HepG2 (cell line): ENCODE measurements around the gene ECEL1. TPM values are rescaled to one million over a fixed set of nuclear protein-coding genes. Genes with fewer than 3 reads are reported as not detected.

Experiments used
- ATAC-seq: fragments of 200-7000 bp; cut with Tn5 transposase; 3 replicates; pipeline ENCODE4 v1.9.1; 2020; ENCODE audit warnings: mild to moderate bottlenecking, moderate library complexity
- BruUV-seq: library from RNA; stranded (reverse); fragments of 400-500 nt; replicated peaks from 2 replicates; lab custom pipeline; 2021; lab: Mats Ljungman, UMichigan
- CTCF ChIA-PET: fragments of 300-600 bp; formaldehyde crosslinking; extraction: SDS; loops from one replicate; lab custom pipeline; 2021; ENCODE audit warnings: low total read pairs, inconsistent platforms, low intra/inter-chr PET ratio; lab: Yijun Ruan, JAX
- POLR2A ChIA-PET: fragments of 350-600 bp; sonication (Branson Sonifier 250); formaldehyde crosslinking; loops from one replicate; lab custom pipeline; 2020; ENCODE audit warnings: antibody characterized with exemption, inconsistent platforms; lab: Yijun Ruan, JAX
- DNase-seq: peaks from one replicate; pipeline ENCODE4 v3.0.0-alpha.2; 2015; ENCODE audit warnings: low spot score
- FAIRE-seq: peaks from 3 replicates; lab custom pipeline; 2011; peaks lifted over from hg19 to GRCh38; lab: Jason Lieb, UNC
- H2AFZ ChIP-seq: one replicate; pipeline ENCODE4 v1.6.1; 2011; ENCODE audit warnings: low read length, inconsistent platforms
- H3K27ac ChIP-seq: fragments of 300-600 bp; 3 replicates; pipeline ENCODE4 v1.8.0; 2011; ENCODE audit warnings: mixed run types, mild to moderate bottlenecking, mixed read lengths, low read length, inconsistent platforms; ENCODE audit not compliant: insufficient read depth; ENCODE audit errors: extremely low read length
- H3K27me3 ChIP-seq, 2 experiments: fragments of 200-600 bp in 1 of 2; 2 replicates in 1 of 2; 3 replicates in 1 of 2; pipeline versions ENCODE4 v1.6.0 to v1.8.0; 2011; ENCODE audit warnings: low read length in 2 of 2, mild to moderate bottlenecking in 2 of 2, moderate library complexity in 2 of 2, inconsistent platforms in 1 of 2; ENCODE audit not compliant: insufficient read depth in 2 of 2, control insufficient read depth in 1 of 2
- H3K36me3 ChIP-seq, 2 experiments: fragments of 200-600 bp in 1 of 2; replicated peaks in 1 of 2; 2 replicates in 1 of 2; 3 replicates in 1 of 2; pipeline versions ENCODE4 v1.5.1 to v1.8.0; 2011; ENCODE audit warnings: low read length in 2 of 2, inconsistent platforms in 1 of 2; ENCODE audit not compliant: insufficient read depth in 2 of 2, control insufficient read depth in 1 of 2
- H3K4me1 ChIP-seq: 2 replicates; pipeline ENCODE4 v1.5.1; 2012; ENCODE audit warnings: low read length, inconsistent platforms; ENCODE audit not compliant: insufficient read depth
- H3K4me2 ChIP-seq: 2 replicates; pipeline ENCODE4 v1.6.0; 2011; ENCODE audit warnings: low read depth, low read length, inconsistent platforms
- H3K4me3 ChIP-seq, 3 experiments: fragments of 200-600 bp in 1 of 3; sonication (generic), shearing (Covaris generic) in 1 of 3; replicated peaks in 1 of 3; 2 replicates each; pipeline ENCODE4 v1.5.1; 2011 to 2016; ENCODE audit warnings: low read length in 3 of 3, inconsistent platforms in 2 of 3, low read depth in 2 of 3, mild to moderate bottlenecking in 2 of 3, control low read depth in 1 of 3, mixed read lengths in 1 of 3; ENCODE audit not compliant: insufficient read depth in 1 of 3
- H3K79me2 ChIP-seq: one replicate; pipeline ENCODE4 v1.6.1; 2011; ENCODE audit warnings: low read length, inconsistent platforms; ENCODE audit not compliant: insufficient read depth
- H3K9ac ChIP-seq: 2 replicates; pipeline ENCODE4 v1.6.0; 2011; ENCODE audit warnings: mild to moderate bottlenecking, low read depth, low read length, inconsistent platforms; ENCODE audit not compliant: insufficient read depth
- H3K9me3 ChIP-seq: 2 replicates; pipeline ENCODE4 v1.5.1; 2012; ENCODE audit warnings: mild to moderate bottlenecking, low read length
- H4K20me1 ChIP-seq: 2 replicates; pipeline ENCODE4 v1.6.0; 2011; ENCODE audit warnings: inconsistent platforms, mild to moderate bottlenecking, low read length, moderate library complexity; ENCODE audit not compliant: insufficient read depth
- CBFB ChIP-seq: sonication (generic); formaldehyde crosslinking; IDR thresholded peaks from 2 replicates; pipeline ENCODE4 v1.4.0; 2020; ENCODE audit warnings: missing genetic modification reagents
- HMGXB4 ChIP-seq, 2 experiments: sonication (generic) in 1 of 2; formaldehyde crosslinking in 1 of 2; IDR thresholded peaks; 2 replicates each; pipeline versions ENCODE4 v1.4.0 to v1.6.1; 2018 to 2020; ENCODE audit warnings: missing genetic modification reagents in 2 of 2, borderline replicate concordance in 1 of 2, low read depth in 1 of 2, mild to moderate bottlenecking in 1 of 2, missing biosample characterization in 1 of 2
- HNF4A ChIP-seq: sonication (generic); formaldehyde crosslinking; IDR thresholded peaks from 2 replicates; pipeline ENCODE4 v1.4.0; 2020; ENCODE audit warnings: missing genetic modification reagents
- REL ChIP-seq: sonication (generic); formaldehyde crosslinking; conservative IDR thresholded peaks from 2 replicates; pipeline ENCODE4 v1.8.0; 2022; ENCODE audit warnings: mild to moderate bottlenecking, missing genetic modification reagents, moderate library complexity
- WGBS: methylation state at CpG from one replicate; pipeline ENCODE4 v1.1.6; 2017; ENCODE audit warnings: low lambda C conversion rate; 5-methylcytosine and 5-hydroxymethylcytosine counted together
- in situ Hi-C: cut with HindIII; loops from 2 replicates; pipeline ENCODE4 v1.10.0; 2017; ENCODE audit warnings: low pct_unique_long_range_greater_than_20kb; ENCODE audit not compliant: extremely low pct_ligation_motif_present
- intact Hi-C: fragments of 100-400 bp; cut with micrococcal nuclease; formaldehyde crosslinking; loops from one replicate; pipeline ENCODE4 v1.10.0; 2022; ENCODE audit not compliant: unreplicated experiment
- polyA plus RNA-seq, 8 experiments: library from polyadenylated mRNA; depleted of rRNA in 3 of 8; stranded (reverse) in 7 of 8; unstranded in 1 of 8; fragments of >200 nt; fragmentation: Illumina TruSeq in 4 of 8; extraction: Trizol in 4 of 8; gene quantifications; 2 replicates each; pipeline versions ENCODE4 v1.2.1 to v1.2.3, GENCODE V29; 2011 to 2016; ENCODE audit warnings: low read depth in 4 of 8, missing spikeins in 1 of 8, mixed read lengths in 1 of 8; ENCODE audit not compliant: insufficient read depth in 1 of 8
- total RNA-seq, 5 experiments: library from RNA; depleted of rRNA; stranded (reverse); fragments of >200 nt; fragmentation: Illumina TruSeq; extraction: Trizol; gene quantifications; 2 replicates each; pipeline ENCODE4 v1.2.3, GENCODE V29; 2016; ENCODE audit warnings: low read depth in 1 of 5

ECEL1 gene
- total and polyA plus RNA-seq, 2 of the 13 experiments (the other 11 are each of a cell fraction or from before 2014, with no cell fraction given), result not detected

GRCh38 chr2:232466221-232466620 lies 21.4 kb downstream of the ECEL1 start (continued):
- TF ChIP-seq HMGXB4 (CRISPR knock-in tag; IDR thresholded peaks at IDR 0.05; ENCODE audit: borderline replicate concordance in 1 of 2, low read depth in 1 of 2), result no peak
- TF ChIP-seq, all 625 proteins: peak for 0

DNA sequence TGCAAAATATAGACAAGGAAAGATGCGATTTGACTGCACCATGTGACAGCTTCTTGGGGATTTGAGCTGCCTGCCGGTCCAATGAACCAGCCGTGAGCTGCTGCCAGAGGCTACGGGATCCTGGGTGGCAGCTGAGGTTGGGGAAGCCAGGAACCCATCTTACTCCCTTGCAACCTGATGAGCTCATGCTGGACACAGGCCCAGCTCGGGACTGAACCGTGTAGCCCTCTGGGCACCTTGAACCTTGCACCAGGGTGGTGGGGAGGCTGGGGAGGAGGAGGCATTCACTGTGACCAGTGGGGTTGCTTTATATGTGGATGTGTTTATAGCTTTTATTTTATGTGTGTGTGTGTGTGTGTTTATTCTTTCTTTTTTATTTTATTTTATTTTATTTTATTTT lies 22.6 kb downstream of the ECEL1 start:
- Histone ChIP-seq H3K9ac (no peak overlapping the region), H3K4me2 (no peak overlapping the region), H3K4me3 (no peak overlapping the region), H3K36me3 (no peaks in the 10 kb centered on the region), H3K9me3 (peaks cover 3% of the 10 kb centered on the region; the same call in 1 of the 2 replicates), H3K79me2 (no peaks in the 10 kb centered on the region), H3K27ac (no peak overlapping the region), H2AFZ (no peak overlapping the region), H4K20me1 (no peaks in the 10 kb centered on the region), H3K27me3 (peaks cover 2 to 23% of the 10 kb centered on the region in 2 experiments; a peak in 3 of 5 replicates), H3K4me1 (no peaks in the 10 kb centered on the region)
- BruUV-seq, result no TSS peak
- POLR2A ChIA-PET, result no interaction called here
- WGBS, result 24% methylated on average over 6 of the region's 6 CpGs
- in situ Hi-C loops, result no loop called here
- TF ChIP-seq REL (CRISPR knock-in tag), result no peak
- TF ChIP-seq HNF4A (CRISPR knock-in tag), result peak; percentile 66
- DNase-seq (peak; percentile 30), FAIRE-seq (no peak), ATAC-seq (peak; percentile 97)
- CTCF ChIA-PET, result no interaction called here
- intact Hi-C loops, result no loop called here

DNA sequence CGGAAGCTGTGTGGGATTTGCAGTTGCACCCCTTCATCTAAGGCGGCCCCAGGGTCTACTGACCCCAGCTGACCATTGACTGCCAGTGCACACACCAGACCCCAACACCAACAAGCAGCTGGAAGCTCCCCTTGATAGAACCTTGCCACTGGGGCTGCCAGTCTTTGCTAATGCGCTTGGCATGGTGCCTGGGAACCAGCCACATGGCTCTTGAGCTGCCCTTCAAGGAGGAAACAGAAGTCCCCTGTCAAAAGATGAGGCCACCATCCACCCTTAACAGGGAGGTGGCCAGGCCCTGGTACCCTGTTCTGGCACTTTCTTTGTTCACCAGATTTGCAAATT lies 23.1 kb downstream of the ECEL1 start:
- Histone ChIP-seq H3K27me3 (peaks cover 2 to 27% of the 10 kb centered on the region in 2 experiments; a peak in 3 of 5 replicates), H3K9me3 (peaks cover 3% of the 10 kb centered on the region; the same call in 1 of the 2 replicates), H3K27ac (no peak overlapping the region), H3K9ac (no peak overlapping the region), H3K79me2 (no peaks in the 10 kb centered on the region), H3K36me3 (no peaks in the 10 kb centered on the region), H4K20me1 (no peaks in the 10 kb centered on the region), H3K4me2 (no peak overlapping the region), H3K4me3 (no peak overlapping the region), H2AFZ (no peak overlapping the region), H3K4me1 (no peaks in the 10 kb centered on the region)
- TF ChIP-seq CBFB, result no peak
- 36% methylated on average over 2 of the region's 3 CpGs for WGBS
- ChIA-PET CTCF (no interaction called here), POLR2A (no interaction called here)
- ATAC-seq, result peak; percentile 27; the same call in 2 of the 3 replicates
- in situ Hi-C loops (no loop called here), intact Hi-C loops (no loop called here)
- FAIRE-seq, result no peak
- BruUV-seq, result no TSS peak
- no peak for DNase-seq
